ENCODE measurements around the gene ZFP1.
A peak's percentile ranks its signal among the peaks of the same experiment; 100 is the strongest.
"Not testable (repeated sequence)": the region's sequence is repeated elsewhere in the genome, so short reads cannot be mapped to it uniquely, and the experiment has no call there.

Gene ZFP1

GRCh38 chr16:75195811-75196790 lies 47.8 kb downstream of the ZFP1 start:
- intact Hi-C loops (cut with DNase I): no loop called here
- peak in 8 of 42 donors; percentile 3 to 25 (median 8) for DNase-seq

- intact Hi-C loops (cut with DNase I): no loop called here
- DNase-seq: peak in 6 of 42 donors; percentile 1 to 26 (median 7)
Measured at GRCh38 chr16:75196836-75197235, 48.5 kb downstream of the ZFP1 start.

GRCh38 chr16:75197522-75198134 lies 49.3 kb downstream of the ZFP1 start:
- intact Hi-C loops (cut with DNase I): no loop called here
- DNase-seq: peak in 5 of 42 donors; percentile 3 to 25 (median 5)

- intact Hi-C loops (cut with DNase I): no loop called here
- DNase-seq: peak in 6 of 42 donors; percentile 4 to 37 (median 14)
Measured at GRCh38 chr16:75198135-75198600, 49.8 kb downstream of the ZFP1 start.

GRCh38 chr16:75202069-75202590 lies 53.8 kb downstream of the ZFP1 start:
- intact Hi-C loops (cut with DNase I): loop anchor here (10.0 kb wide), 1 partner anchor 183 kb away; no protein-coding TSS in a partner anchor

GRCh38 chr16:75203096-75203495 lies 54.8 kb downstream of the ZFP1 start:
- DNase-seq: peak in 1 of 42 donors; percentile 27
- intact Hi-C loops (cut with DNase I): loop anchor here (10.0 kb wide), 1 partner anchor 182 kb away; no protein-coding TSS in a partner anchor

More at GRCh38 chr16:75202069-75202590, 53.8 kb downstream of the ZFP1 start:
- DNase-seq: peak in 4 of 42 donors; percentile 11 to 42 (median 34)

GRCh38 chr16:75203667-75204409 lies 55.5 kb downstream of the ZFP1 start:
- DNase-seq: no peak
- intact Hi-C loops (cut with DNase I): loop anchor here (10.0 kb wide), 1 partner anchor 181 kb away; no protein-coding TSS in a partner anchor

- intact Hi-C loops (cut with DNase I): loop anchor here (10.0 kb wide), 1 partner anchor 180 kb away; no protein-coding TSS in a partner anchor
- no peak for DNase-seq
Measured at GRCh38 chr16:75204410-75204758, 56.1 kb downstream of the ZFP1 start.

GRCh38 chr16:75204905-75205304 lies 56.6 kb downstream of the ZFP1 start:
- not testable (repeated sequence) for DNase-seq
- intact Hi-C loops (cut with DNase I): loop anchor here (10.0 kb wide), 1 partner anchor 180 kb away; no protein-coding TSS in a partner anchor

GRCh38 chr16:75205438-75205837 lies 57.1 kb downstream of the ZFP1 start:
- not testable (repeated sequence) for DNase-seq
- intact Hi-C loops (cut with DNase I): loop anchor here (10.0 kb wide), 1 partner anchor 179 kb away; no protein-coding TSS in a partner anchor

GRCh38 chr16:75205961-75206748 lies 57.8 kb downstream of the ZFP1 start:
- intact Hi-C loops (cut with DNase I): loop anchor here (10.0 kb wide), 1 partner anchor 179 kb away; no protein-coding TSS in a partner anchor
- not testable (repeated sequence) for DNase-seq

GRCh38 chr16:75206749-75207451 lies 58.6 kb downstream of the ZFP1 start, which contains the start of gene CTRB2:
CTRB2 (minus strand) TSS chr16:75207161; CDS start chr16:75207141, 20 bp downstream.
- DNase-seq: no peak
- intact Hi-C loops (cut with DNase I): loop anchor here (10.0 kb wide), 1 partner anchor 178 kb away; no protein-coding TSS in a partner anchor

GRCh38 chr16:75207831-75208230 lies 59.5 kb downstream of the ZFP1 start:
- intact Hi-C loops (cut with DNase I): loop anchor here (2.0 to 10.0 kb wide), 2 partner anchors 17 to 177 kb away; no protein-coding TSS in a partner anchor
- no peak for DNase-seq

- DNase-seq: no peak
- intact Hi-C loops (cut with DNase I): loop anchor here (2.0 to 10.0 kb wide), 2 partner anchors 16 to 176 kb away; no protein-coding TSS in a partner anchor
Measured at GRCh38 chr16:75208242-75208825, 60.0 kb downstream of the ZFP1 start.

GRCh38 chr16:75208861-75209505 lies 60.7 kb downstream of the ZFP1 start:
- intact Hi-C loops (cut with DNase I): loop anchor here (2.0 to 10.0 kb wide), 2 partner anchors 16 to 176 kb away; no protein-coding TSS in a partner anchor
- no peak for DNase-seq

- intact Hi-C loops (cut with DNase I): loop anchor here (2.0 to 10.0 kb wide), 2 partner anchors 15 to 175 kb away; no protein-coding TSS in a partner anchor
- not testable (repeated sequence) for DNase-seq
Measured at GRCh38 chr16:75209514-75209913, 61.2 kb downstream of the ZFP1 start.
